Gastroesophageal sphincter (tissue), 4 donors: ENCODE data around the gene ZBTB16. TPM values are rescaled to one million over a fixed set of nuclear protein-coding genes. Genes with fewer than 3 reads are reported as not detected.

ENCODE experiments used
- ATAC-seq: fragments of 150-250 bp; one replicate; pipeline ENCODE4 v1.9.1; 2016; ENCODE audit warnings: mild to moderate bottlenecking, moderate library complexity
- H3K27ac ChIP-seq, 4 donors: fragments of 200-600 bp; sonication (generic) in 3 of 4; 1 replicate in 3 of 4; 2 replicates in 1 of 4; pipeline ENCODE4 v1.5.1; 2016 to 2019
- H3K27me3 ChIP-seq: fragments of 200-600 bp; sonication (generic); one replicate; pipeline ENCODE4 v1.5.1; 2019
- H3K36me3 ChIP-seq, 2 donors: fragments of 200-600 bp; sonication (generic); one replicate each; pipeline ENCODE4 v1.5.1; 2019; ENCODE audit warnings: control low read depth in 1 of 2
- H3K4me1 ChIP-seq, 3 donors: fragments of 200-600 bp; sonication (generic); 1 replicate in 2 of 3; 2 replicates in 1 of 3; pipeline ENCODE4 v1.5.1; 2016 to 2019; ENCODE audit warnings: control low read depth in 2 of 3
- H3K4me3 ChIP-seq, 2 donors: fragments of 200-600 bp; sonication (generic); one replicate each; pipeline ENCODE4 v1.5.1; 2019; ENCODE audit warnings: mild to moderate bottlenecking in 1 of 2, moderate library complexity in 1 of 2
- H3K9me3 ChIP-seq, 3 donors: fragments of 200-600 bp; sonication (generic); one replicate each; pipeline ENCODE4 v1.5.1; 2017 to 2019; ENCODE audit warnings: control low read depth in 2 of 3
- EP300 ChIP-seq: sonication (generic); formaldehyde crosslinking; IDR thresholded peaks from one replicate; pipeline ENCODE4 v1.6.1; 2017; ENCODE audit warnings: antibody characterized with exemption, mild to moderate bottlenecking
- POLR2A ChIP-seq, 2 donors: fragments of 450-650 bp; IDR thresholded peaks; one replicate each; pipeline ENCODE4 v1.6.1; 2017; ENCODE audit warnings: antibody characterized with exemption in 2 of 2, mild to moderate bottlenecking in 2 of 2, moderate library complexity in 1 of 2
- POLR2AphosphoS5 ChIP-seq: sonication (generic); formaldehyde crosslinking; IDR thresholded peaks from one replicate; pipeline ENCODE4 v1.6.1; 2017; ENCODE audit warnings: antibody characterized with exemption
- WGBS, 2 donors: methylation state at CpG; one replicate each; pipeline ENCODE4 v1.1.5; 2018; ENCODE audit warnings: low coverage in 1 of 2; 5-methylcytosine and 5-hydroxymethylcytosine counted together
- total RNA-seq, 4 donors: library from RNA; depleted of rRNA; stranded (reverse); fragments of >200 nt; gene quantifications; one replicate each; pipeline ENCODE4 v1.1.0, GENCODE V29; 2016
- TF ChIP-seq, protein P1 (sequence below), 4 experiments: fragments of 200-600 bp in 2 of 4; fragments of 450-650 bp in 2 of 4; sonication (generic) in 1 of 4; IDR thresholded peaks; one replicate each; pipeline ENCODE4 v1.5.1; 2017 to 2019; ENCODE audit warnings: antibody characterized with exemption in 4 of 4, mild to moderate bottlenecking in 2 of 4, moderate library complexity in 2 of 4

ZBTB16 gene
- total RNA-seq, 4 donors from 2014 or later, result 153 to 284 (median 232) TPM

DNA sequence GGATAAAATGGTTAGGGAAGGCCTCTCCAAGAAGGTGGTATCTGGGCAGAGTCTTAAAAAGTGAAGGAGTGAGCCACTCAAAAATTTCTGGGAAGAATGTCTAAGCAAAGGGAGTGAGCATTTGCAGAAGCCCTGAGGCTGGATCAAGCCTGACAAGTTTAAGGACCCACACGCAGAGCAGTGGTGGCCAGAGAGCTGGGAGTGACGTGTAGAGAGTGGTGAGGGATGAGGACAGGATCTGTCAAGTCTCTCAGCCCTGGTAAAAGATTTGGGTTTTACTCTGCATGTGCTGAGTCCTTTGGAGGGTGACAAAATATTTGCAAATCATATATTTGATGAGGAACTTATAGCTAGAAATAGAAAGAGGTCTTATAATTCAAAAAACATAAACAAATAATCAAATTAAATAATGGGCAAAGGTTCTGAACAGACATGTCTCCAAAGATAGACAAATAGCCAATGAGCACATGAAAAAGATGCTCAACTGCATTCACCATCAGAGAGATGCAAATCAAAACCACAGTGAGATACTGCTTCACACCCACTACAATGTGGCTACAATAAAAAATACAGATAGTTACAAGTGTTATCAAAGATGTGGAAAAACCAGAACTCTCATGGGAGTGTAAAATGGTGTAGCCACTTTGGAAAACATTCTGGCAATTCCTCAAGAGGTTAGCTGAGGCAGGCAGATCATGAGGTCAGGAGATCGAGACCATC is 129.5 kb downstream of the ZBTB16 start:
- no peaks in the 10 kb centered on the region for H3K27me3 ChIP-seq
- peak overlapping the region in 3 of 4 donors; percentile 44 to 99 (median 51) for H3K27ac ChIP-seq
- 80 to 90% methylated on average over 3 of the region's 3 CpGs for WGBS, 2 donors
- no peak for TF ChIP-seq POLR2AphosphoS5
- TF ChIP-seq EP300, result no peak
- TF ChIP-seq POLR2A (IDR thresholded peaks at IDR 0.05), result no peak
- TF ChIP-seq, protein P1, sequence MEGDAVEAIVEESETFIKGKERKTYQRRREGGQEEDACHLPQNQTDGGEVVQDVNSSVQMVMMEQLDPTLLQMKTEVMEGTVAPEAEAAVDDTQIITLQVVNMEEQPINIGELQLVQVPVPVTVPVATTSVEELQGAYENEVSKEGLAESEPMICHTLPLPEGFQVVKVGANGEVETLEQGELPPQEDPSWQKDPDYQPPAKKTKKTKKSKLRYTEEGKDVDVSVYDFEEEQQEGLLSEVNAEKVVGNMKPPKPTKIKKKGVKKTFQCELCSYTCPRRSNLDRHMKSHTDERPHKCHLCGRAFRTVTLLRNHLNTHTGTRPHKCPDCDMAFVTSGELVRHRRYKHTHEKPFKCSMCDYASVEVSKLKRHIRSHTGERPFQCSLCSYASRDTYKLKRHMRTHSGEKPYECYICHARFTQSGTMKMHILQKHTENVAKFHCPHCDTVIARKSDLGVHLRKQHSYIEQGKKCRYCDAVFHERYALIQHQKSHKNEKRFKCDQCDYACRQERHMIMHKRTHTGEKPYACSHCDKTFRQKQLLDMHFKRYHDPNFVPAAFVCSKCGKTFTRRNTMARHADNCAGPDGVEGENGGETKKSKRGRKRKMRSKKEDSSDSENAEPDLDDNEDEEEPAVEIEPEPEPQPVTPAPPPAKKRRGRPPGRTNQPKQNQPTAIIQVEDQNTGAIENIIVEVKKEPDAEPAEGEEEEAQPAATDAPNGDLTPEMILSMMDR (IDR thresholded peaks at IDR 0.05), result no peak
- H3K36me3 ChIP-seq, result peaks cover 0 to 95% of the 10 kb centered on the region in 2 donors
- ATAC-seq, result no peak
- H3K4me1 ChIP-seq, result peaks cover 6 to 79% (median 21%) of the 10 kb centered on the region in 3 donors
- no peak overlapping the region for H3K4me3 ChIP-seq
- no peaks in the 10 kb centered on the region for H3K9me3 ChIP-seq

DNA sequence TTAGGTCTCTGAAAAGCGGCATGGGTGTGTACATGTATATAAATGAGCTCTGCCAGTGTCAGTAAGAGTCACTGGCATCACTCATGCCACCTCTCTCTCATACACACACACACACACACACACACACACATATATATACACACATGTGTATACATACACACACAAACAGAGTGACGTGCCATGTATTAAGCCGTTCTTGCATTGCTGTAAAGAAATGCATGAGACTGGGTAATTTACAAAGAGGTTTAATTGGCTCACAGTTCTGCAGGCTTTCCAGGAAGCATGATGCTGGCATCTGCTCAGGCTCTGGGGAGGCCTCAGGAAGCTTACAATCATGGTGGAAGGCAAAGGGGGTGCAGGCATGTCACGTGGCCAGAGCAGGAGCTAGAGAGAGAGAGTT is 131.1 kb downstream of the ZBTB16 start:
- H3K4me3 ChIP-seq, result no peak overlapping the region
- WGBS, 2 donors, result 83 to 96% methylated on average over 2 to 4 of the region's 4 CpGs
- H3K9me3 ChIP-seq, result no peaks in the 10 kb centered on the region
- peaks cover 0 to 78% of the 10 kb centered on the region in 2 donors for H3K36me3 ChIP-seq
- no peaks in the 10 kb centered on the region for H3K27me3 ChIP-seq
- H3K27ac ChIP-seq, result peak overlapping the region in 3 of 4 donors; percentile 92 to 98 (median 94)
- ATAC-seq, result no peak
- H3K4me1 ChIP-seq, result peaks cover 20 to 79% (median 35%) of the 10 kb centered on the region in 3 donors
- no peak for TF ChIP-seq POLR2AphosphoS5
- no peak for TF ChIP-seq POLR2A (IDR thresholded peaks at IDR 0.05)
- TF ChIP-seq, protein P1 (IDR thresholded peaks at IDR 0.05), result no peak
- TF ChIP-seq EP300, result no peak

DNA sequence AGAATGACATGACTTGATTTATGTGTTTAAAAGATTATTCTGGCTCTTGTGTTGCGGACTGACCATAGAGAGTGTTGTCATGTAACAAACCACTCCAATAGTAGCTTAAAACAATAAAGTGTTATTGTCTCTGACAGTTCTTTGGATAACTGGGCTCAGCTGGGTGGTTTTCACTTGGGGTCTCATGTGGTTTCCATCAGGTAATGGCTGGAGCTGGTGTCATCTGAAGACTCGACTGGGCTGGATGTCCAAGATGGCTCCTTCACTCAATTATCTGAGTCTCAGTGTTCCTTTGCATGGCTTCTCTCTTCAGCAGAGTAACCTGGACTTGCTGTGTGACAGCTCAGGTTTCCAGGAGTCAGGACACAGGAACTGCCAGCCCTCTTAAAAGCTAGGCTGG is 132.4 kb downstream of the ZBTB16 start:
- peaks cover 0 to 66% of the 10 kb centered on the region in 2 donors for H3K36me3 ChIP-seq
- peak overlapping the region; percentile 92 to 100 (median 96) for H3K27ac ChIP-seq
- no peaks in the 10 kb centered on the region for H3K27me3 ChIP-seq
- no peaks in the 10 kb centered on the region for H3K9me3 ChIP-seq
- TF ChIP-seq POLR2A (IDR thresholded peaks at IDR 0.05) (no peak), POLR2AphosphoS5 (no peak), EP300 (no peak)
- TF ChIP-seq, protein P1 (IDR thresholded peaks at IDR 0.05), result no peak
- ATAC-seq, result no peak
- H3K4me1 ChIP-seq, result peaks cover 32 to 79% (median 48%) of the 10 kb centered on the region in 3 donors
- H3K4me3 ChIP-seq, result no peak overlapping the region
- 33 to 88% methylated on average over 1 of the region's 2 CpGs for WGBS, 2 donors

DNA sequence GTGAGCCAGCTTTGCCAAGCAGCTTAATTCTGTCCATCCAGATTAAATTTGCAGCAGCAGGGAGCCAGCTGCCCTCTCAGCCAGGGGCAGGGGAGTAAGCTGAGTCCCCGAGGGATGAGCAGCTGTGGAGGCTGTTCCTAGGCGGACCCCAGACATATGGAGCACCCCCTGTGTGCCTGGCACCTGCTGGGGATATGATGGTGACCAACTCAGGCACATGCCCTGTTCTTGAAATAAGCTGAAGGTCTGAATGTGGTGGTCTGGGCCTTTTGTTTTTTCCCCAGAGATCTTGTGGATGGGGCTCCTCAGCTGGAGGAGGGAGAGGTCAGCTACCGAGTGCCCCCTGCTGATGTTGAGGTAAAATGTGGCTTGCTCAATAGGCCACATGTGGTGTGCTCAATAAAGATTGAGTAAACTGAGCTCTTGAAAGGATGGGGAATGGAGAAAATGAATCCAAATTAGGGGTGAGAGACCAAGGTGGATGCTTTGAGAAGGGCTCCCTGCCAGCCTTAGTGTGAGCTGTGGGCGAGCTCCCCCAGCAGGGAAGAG is 133.4 kb downstream of the ZBTB16 start:
- no peak overlapping the region for H3K4me3 ChIP-seq
- peaks cover 0 to 56% of the 10 kb centered on the region in 2 donors for H3K36me3 ChIP-seq
- no peaks in the 10 kb centered on the region for H3K27me3 ChIP-seq
- TF ChIP-seq POLR2AphosphoS5 (peak; percentile 21), EP300 (no peak)
- H3K4me1 ChIP-seq, result peaks cover 39 to 79% (median 52%) of the 10 kb centered on the region in 3 donors
- 75 to 86% methylated on average over 1 to 2 of the region's 4 CpGs for WGBS, 2 donors
- H3K27ac ChIP-seq, result peak overlapping the region; percentile 92 to 100 (median 96)
- no peaks in the 10 kb centered on the region for H3K9me3 ChIP-seq
- ATAC-seq, result no peak

DNA sequence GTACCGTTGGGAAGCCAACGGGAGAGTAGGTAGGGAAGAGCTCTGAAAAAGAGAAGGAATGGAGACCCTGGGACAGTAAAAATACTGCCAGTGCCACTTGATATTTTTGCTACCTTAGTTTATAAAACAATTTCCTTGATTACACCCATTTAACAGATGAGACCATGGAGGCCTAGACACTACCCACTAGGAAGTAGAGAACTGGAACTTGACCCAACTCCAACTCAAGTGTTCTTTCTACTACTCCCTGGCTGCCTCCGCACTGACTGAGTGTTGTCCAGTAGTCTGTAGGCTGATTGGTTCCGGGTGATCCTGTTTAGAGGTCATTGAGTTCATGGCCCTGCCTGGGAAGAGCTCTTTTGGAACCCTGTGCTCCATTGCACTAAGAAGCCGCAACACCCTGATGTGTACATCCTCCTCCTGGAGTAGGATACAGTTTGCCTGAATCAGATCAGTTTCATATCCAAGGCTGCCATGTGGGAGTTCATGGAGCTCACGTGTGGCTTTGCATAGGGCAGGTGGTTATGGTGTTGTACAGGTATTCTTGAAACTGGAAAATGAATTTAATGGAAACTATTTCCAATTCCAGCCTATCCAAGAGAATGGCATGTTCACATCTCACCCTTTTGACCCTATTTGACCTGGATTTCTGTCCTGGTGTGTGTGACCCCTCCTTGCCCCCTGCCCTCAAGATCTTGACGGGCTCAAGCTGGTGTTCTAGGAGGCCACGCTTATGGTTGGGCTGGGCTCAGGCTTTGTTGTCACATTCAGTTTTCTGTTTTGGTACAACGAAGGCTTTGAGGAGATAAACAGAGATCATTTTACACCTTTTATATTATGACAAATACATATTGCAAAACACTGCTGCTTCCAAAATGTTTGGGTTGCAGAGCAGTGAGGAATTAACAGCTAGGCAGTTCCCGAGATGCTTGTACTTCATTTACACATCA is 134.5 kb downstream of the ZBTB16 start:
- Histone ChIP-seq H3K9me3 (no peaks in the 10 kb centered on the region), H3K36me3 (peaks cover 0 to 51% of the 10 kb centered on the region in 2 donors), H3K4me3 (no peak overlapping the region), H3K27ac (peak overlapping the region; percentile 92 to 100 (median 96)), H3K27me3 (no peaks in the 10 kb centered on the region), H3K4me1 (peaks cover 46 to 79% (median 60%) of the 10 kb centered on the region in 3 donors)
- WGBS, 2 donors, result 45 to 63% methylated on average over 6 to 8 of the region's 10 CpGs
- ATAC-seq, result peak; percentile 46
- TF ChIP-seq, protein P1 (IDR thresholded peaks at IDR 0.05), result peak in 1 of 4 experiments; percentile 3
- TF ChIP-seq POLR2AphosphoS5, result peak; percentile 65
- TF ChIP-seq POLR2A (IDR thresholded peaks at IDR 0.05), result no peak
- TF ChIP-seq EP300, result peak; percentile 39
